IPS-20b (cell line): ENCODE data around the gene SLC25A27.

Experiments
- H3K27ac ChIP-seq: one replicate; pipeline ENCODE4 v1.5.1; 2013; ENCODE audit warnings: low read length
- H3K27me3 ChIP-seq: 2 replicates; pipeline ENCODE4 v1.6.1; 2013; ENCODE audit warnings: mild to moderate bottlenecking, low read length, inconsistent platforms; ENCODE audit not compliant: insufficient read depth
- H3K36me3 ChIP-seq: 2 replicates; pipeline ENCODE4 v1.6.1; 2013; ENCODE audit warnings: low read depth, mild to moderate bottlenecking, inconsistent platforms, low read length, moderate library complexity; ENCODE audit not compliant: insufficient read depth
- H3K4me1 ChIP-seq: 2 replicates; pipeline ENCODE4 v1.6.1; 2013; ENCODE audit warnings: mild to moderate bottlenecking, control low read depth, inconsistent platforms, low read length, moderate library complexity; ENCODE audit not compliant: insufficient read depth
- H3K4me3 ChIP-seq: 2 replicates; pipeline ENCODE4 v1.5.1; 2013; ENCODE audit warnings: mild to moderate bottlenecking, low read length, inconsistent platforms
- H3K9ac ChIP-seq: 2 replicates; pipeline ENCODE4 v1.6.1; 2013; ENCODE audit warnings: low read depth, mild to moderate bottlenecking, inconsistent platforms, low read length, moderate library complexity
- H3K9me3 ChIP-seq: 2 replicates; pipeline ENCODE4 v1.6.1; 2013; ENCODE audit warnings: mild to moderate bottlenecking, low read depth, low read length, inconsistent platforms; ENCODE audit not compliant: insufficient read depth

The SLC25A27 gene

GRCh38 chr6:46653439-46654195 is 842 bp downstream of the SLC25A27 start:
- Histone ChIP-seq H3K36me3 (no peaks in the 10 kb centered on the region), H3K4me1 (no peaks in the 10 kb centered on the region), H3K9me3 (no peaks in the 10 kb centered on the region), H3K27ac (no peak overlapping the region), H3K4me3 (peak overlapping the region; percentile 81), H3K9ac (peak overlapping the region; percentile 54; the same call in 1 of the 2 replicates), H3K27me3 (peaks cover 24% of the 10 kb centered on the region)

- H3K36me3 ChIP-seq: no peaks in the 10 kb centered on the region
- no peak overlapping the region for H3K9ac ChIP-seq
- H3K4me1 ChIP-seq: no peaks in the 10 kb centered on the region
- H3K9me3 ChIP-seq: no peaks in the 10 kb centered on the region
- H3K4me3 ChIP-seq: no peak overlapping the region
- H3K27ac ChIP-seq: no peak overlapping the region
- H3K27me3 ChIP-seq: peaks cover 24% of the 10 kb centered on the region
Measured at GRCh38 chr6:46655803-46656202, 3.0 kb downstream of the SLC25A27 start.

- no peak overlapping the region for H3K27ac ChIP-seq
- no peaks in the 10 kb centered on the region for H3K4me1 ChIP-seq
- H3K9me3 ChIP-seq: no peaks in the 10 kb centered on the region
- no peaks in the 10 kb centered on the region for H3K36me3 ChIP-seq
- peaks cover 24% of the 10 kb centered on the region for H3K27me3 ChIP-seq
- H3K4me3 ChIP-seq: no peak overlapping the region
- no peak overlapping the region for H3K9ac ChIP-seq
Measured at GRCh38 chr6:46657642-46658041, 4.9 kb downstream of the SLC25A27 start.

GRCh38 chr6:46661483-46661882 is 8.7 kb downstream of the SLC25A27 start:
- H3K4me3 ChIP-seq: no peak overlapping the region
- H3K4me1 ChIP-seq: no peaks in the 10 kb centered on the region
- no peak overlapping the region for H3K9ac ChIP-seq
- no peaks in the 10 kb centered on the region for H3K9me3 ChIP-seq
- no peaks in the 10 kb centered on the region for H3K27me3 ChIP-seq
- no peak overlapping the region for H3K27ac ChIP-seq
- H3K36me3 ChIP-seq: no peaks in the 10 kb centered on the region

- H3K36me3 ChIP-seq: no peaks in the 10 kb centered on the region
- no peaks in the 10 kb centered on the region for H3K4me1 ChIP-seq
- no peak overlapping the region for H3K27ac ChIP-seq
- no peak overlapping the region for H3K9ac ChIP-seq
- H3K4me3 ChIP-seq: no peak overlapping the region
- no peaks in the 10 kb centered on the region for H3K9me3 ChIP-seq
- H3K27me3 ChIP-seq: no peaks in the 10 kb centered on the region
Measured at GRCh38 chr6:46667377-46667776, 14.6 kb downstream of the SLC25A27 start.

- no peaks in the 10 kb centered on the region for H3K36me3 ChIP-seq
- H3K9me3 ChIP-seq: no peaks in the 10 kb centered on the region
- peaks cover 3% of the 10 kb centered on the region; the same call in 1 of the 2 replicates for H3K4me1 ChIP-seq
- H3K27ac ChIP-seq: no peak overlapping the region
- H3K27me3 ChIP-seq: no peaks in the 10 kb centered on the region
- no peak overlapping the region for H3K4me3 ChIP-seq
- H3K9ac ChIP-seq: no peak overlapping the region
Measured at GRCh38 chr6:46674410-46674809, 21.6 kb downstream of the SLC25A27 start.

GRCh38 chr6:46676604-46677313 is 24.0 kb downstream of the SLC25A27 start:
- H3K36me3 ChIP-seq: no peaks in the 10 kb centered on the region

GRCh38 chr6:46677314-46677654 is 24.5 kb downstream of the SLC25A27 start:
- H3K36me3 ChIP-seq: no peaks in the 10 kb centered on the region

More at GRCh38 chr6:46676604-46677313, 24.0 kb downstream of the SLC25A27 start:
- Histone ChIP-seq H3K9me3 (no peaks in the 10 kb centered on the region), H3K27me3 (no peaks in the 10 kb centered on the region), H3K4me3 (no peak overlapping the region), H3K9ac (no peak overlapping the region), H3K4me1 (peaks cover 3% of the 10 kb centered on the region; the same call in 1 of the 2 replicates), H3K27ac (no peak overlapping the region)

GRCh38 chr6:46684771-46685170 is 32.0 kb downstream of the SLC25A27 start:
- no peaks in the 10 kb centered on the region for H3K36me3 ChIP-seq
- no peak overlapping the region for H3K27ac ChIP-seq
- H3K4me3 ChIP-seq: no peak overlapping the region
- H3K27me3 ChIP-seq: no peaks in the 10 kb centered on the region
- no peak overlapping the region for H3K9ac ChIP-seq
- no peaks in the 10 kb centered on the region for H3K4me1 ChIP-seq
- no peaks in the 10 kb centered on the region for H3K9me3 ChIP-seq

More at GRCh38 chr6:46677314-46677654, 24.5 kb downstream of the SLC25A27 start:
- no peaks in the 10 kb centered on the region for H3K27me3 ChIP-seq
- H3K27ac ChIP-seq: no peak overlapping the region
- no peak overlapping the region for H3K9ac ChIP-seq
- H3K4me3 ChIP-seq: no peak overlapping the region
- H3K9me3 ChIP-seq: no peaks in the 10 kb centered on the region
- H3K4me1 ChIP-seq: peaks cover 3% of the 10 kb centered on the region; the same call in 1 of the 2 replicates

GRCh38 chr6:46687619-46688097 is 34.9 kb downstream of the SLC25A27 start, which contains the start of gene TDRD6:
Gene TDRD6, plus strand, starts transcription at chr6:46687885. Its CDS starts 244 bp downstream, at chr6:46688129.
- Histone ChIP-seq H3K36me3 (no peaks in the 10 kb centered on the region), H3K27ac (no peak within 1 kb of the TSS), H3K9ac (no peak within 1 kb of the TSS), H3K9me3 (no peaks in the 10 kb centered on the region), H3K4me3 (no peak within 1 kb of the TSS), H3K4me1 (no peaks in the 10 kb centered on the region), H3K27me3 (no peaks in the 10 kb centered on the region)

- no peak overlapping the region for H3K4me3 ChIP-seq
Measured at GRCh38 chr6:46688117-46688965, 35.6 kb downstream of the SLC25A27 start.

More at GRCh38 chr6:46688117-46688965, 35.6 kb downstream of the SLC25A27 start:
- no peaks in the 10 kb centered on the region for H3K9me3 ChIP-seq
- no peaks in the 10 kb centered on the region for H3K4me1 ChIP-seq
- H3K36me3 ChIP-seq: no peaks in the 10 kb centered on the region
- H3K27ac ChIP-seq: no peak overlapping the region
- H3K9ac ChIP-seq: no peak overlapping the region
- H3K27me3 ChIP-seq: no peaks in the 10 kb centered on the region
